ENCODE measurements around the gene ACSS3.

The ACSS3 gene

DNA sequence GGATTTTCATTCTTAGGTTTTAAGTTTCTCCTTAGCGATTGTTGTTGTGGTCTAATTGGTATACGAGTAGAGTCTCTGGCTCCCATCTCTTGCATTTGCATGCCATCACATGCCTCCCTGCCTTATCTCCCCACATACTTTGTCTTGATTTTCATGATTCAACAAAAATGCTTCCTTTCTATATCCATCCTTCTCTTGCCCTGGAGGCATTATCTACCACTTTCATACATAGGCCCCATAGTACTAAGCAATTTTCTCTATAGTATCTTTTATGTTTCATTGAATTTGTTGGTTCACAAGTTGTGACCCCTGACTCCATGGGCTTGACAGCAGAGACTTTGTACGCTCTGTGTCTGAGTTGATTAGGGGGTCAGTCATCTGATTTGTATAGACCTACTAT is 226.1 kb downstream of the ACSS3 start:
- DNase-seq: no peak
